Common myeloid progenitor, CD34-positive (primary cell): Measurements from ENCODE around the gene ZDHHC5.
A peak's percentile ranks its signal among the peaks of the same experiment; 100 is the strongest.
"Not testable (repeated sequence)": the region's sequence is repeated elsewhere in the genome, so short reads cannot be mapped to it uniquely, and the experiment has no call there.

ENCODE experiments used
- CTCF ChIA-PET: fragments of 350-600 bp; sonication (Branson Sonifier 250); formaldehyde crosslinking; loops from one replicate; lab custom pipeline; 2021; ENCODE audit warnings: antibody characterized with exemption; lab: Charles Lee
- POLR2A ChIA-PET: fragments of 350-600 bp; sonication (Branson Sonifier 250); formaldehyde crosslinking; loops from one replicate; lab custom pipeline; 2021; ENCODE audit warnings: antibody characterized with exemption; lab: Charles Lee
- DNase-seq, 3 donors: peaks; one replicate each; pipeline versions ENCODE4 v3.0.0 to v3.0.0-alpha.2; 2013
- H3K27ac ChIP-seq, 2 experiments: 1 replicate in 1 of 2; 2 replicates in 1 of 2; pipeline ENCODE4 v1.7.0; 2013; ENCODE audit warnings: inconsistent platforms in 2 of 2, low read length in 2 of 2, mild to moderate bottlenecking in 2 of 2, low read depth in 1 of 2, moderate library complexity in 1 of 2; ENCODE audit not compliant: severe bottlenecking in 2 of 2, insufficient read depth in 1 of 2, poor library complexity in 1 of 2
- H3K27me3 ChIP-seq, 5 experiments: replicated peaks in 2 of 5; 1 replicate in 3 of 5; 2 replicates in 2 of 5; pipeline versions ENCODE4 v1.6.1 to v1.7.0; 2013; ENCODE audit warnings: low read length in 4 of 5, mild to moderate bottlenecking in 2 of 5, moderate library complexity in 2 of 5, inconsistent platforms in 1 of 5; ENCODE audit not compliant: insufficient read depth in 5 of 5, control insufficient read depth in 4 of 5
- H3K36me3 ChIP-seq, 4 experiments: 1 replicate in 2 of 4; 2 replicates in 2 of 4; pipeline versions ENCODE4 v1.6.1 to v1.7.0; 2013; ENCODE audit warnings: low read length in 3 of 4, control low read depth in 1 of 4, mild to moderate bottlenecking in 1 of 4; ENCODE audit not compliant: control insufficient read depth in 4 of 4, insufficient read depth in 4 of 4
- H3K4me1 ChIP-seq, 4 experiments: 1 replicate in 3 of 4; 2 replicates in 1 of 4; pipeline versions ENCODE4 v1.6.1 to v1.7.1; 2013; ENCODE audit warnings: low read length in 3 of 4, mild to moderate bottlenecking in 3 of 4, control low read depth in 1 of 4, inconsistent platforms in 1 of 4, moderate library complexity in 1 of 4; ENCODE audit not compliant: control insufficient read depth in 4 of 4, insufficient read depth in 4 of 4; ENCODE audit errors: control extremely low read depth in 1 of 4
- H3K4me3 ChIP-seq, 7 experiments: 1 replicate in 4 of 7; 2 replicates in 3 of 7; pipeline versions ENCODE4 v1.5.1 to v1.7.0; 2013; ENCODE audit warnings: mild to moderate bottlenecking in 7 of 7, low read length in 6 of 7, moderate library complexity in 6 of 7, inconsistent platforms in 2 of 7, low read depth in 2 of 7, control low read depth in 1 of 7; ENCODE audit not compliant: insufficient read depth in 4 of 7, control insufficient read depth in 1 of 7; ENCODE audit errors: extremely low read depth in 1 of 7
- H3K9me3 ChIP-seq, 5 experiments: 1 replicate in 4 of 5; 2 replicates in 1 of 5; pipeline versions ENCODE4 v1.6.1 to v1.7.1; 2013; ENCODE audit warnings: low read length in 4 of 5, mild to moderate bottlenecking in 2 of 5, inconsistent platforms in 1 of 5, low read depth in 1 of 5, moderate library complexity in 1 of 5; ENCODE audit not compliant: control insufficient read depth in 4 of 5, insufficient read depth in 2 of 5; ENCODE audit errors: control extremely low read depth in 1 of 5
- WGBS: methylation state at CpG from one replicate; pipeline ENCODE4 v1.1.5; 2013; ENCODE audit not compliant: insufficient coverage; 5-methylcytosine and 5-hydroxymethylcytosine counted together

Gene ZDHHC5

GRCh38 chr11:57712256-57713150 lies 44.6 kb downstream of the ZDHHC5 start, which contains the start of gene TMX2:
TSS of gene TMX2 (plus strand) at chr11:57712593. CDS start at chr11:57712619, 26 bp downstream.
- Histone ChIP-seq H3K4me1 (peaks cover 18 to 28% (median 21%) of the 10 kb centered on the region in 4 experiments), H3K36me3 (peaks cover 0 to 5% (median 2%) of the 10 kb centered on the region in 4 experiments), H3K4me3 (peak within 1 kb of the TSS; percentile 79 to 100 (median 98)), H3K27me3 (no peaks in the 10 kb centered on the region), H3K9me3 (no peaks in the 10 kb centered on the region), H3K27ac (peak within 1 kb of the TSS; percentile 93 to 97)
- WGBS = 0% methylated on average over 51 of the region's 53 CpGs
- ChIA-PET CTCF (interaction anchor here (1.6 kb wide), 1 partner anchor 10 kb away, joined by 5 read pairs; no protein-coding TSS in a partner anchor), POLR2A (interaction anchor here (0.6 kb wide), 2 partner anchors 28 to 72 kb away, joined by 3 read pairs; no protein-coding TSS in a partner anchor)
- peak; percentile 99 to 100 (median 99) for DNase-seq

GRCh38 chr11:57713835-57714234 lies 45.9 kb downstream of the ZDHHC5 start:
- Histone ChIP-seq H3K27me3 (no peaks in the 10 kb centered on the region), H3K4me3 (peak overlapping the region in 5 of 7 experiments; percentile 79 to 100 (median 98)), H3K27ac (peak overlapping the region in 1 of 2 experiments; percentile 97), H3K9me3 (no peaks in the 10 kb centered on the region), H3K4me1 (peaks cover 18 to 28% (median 21%) of the 10 kb centered on the region in 4 experiments), H3K36me3 (peaks cover 2 to 10% (median 3%) of the 10 kb centered on the region in 4 experiments)
- 100% methylated on average over 1 of the region's 2 CpGs for WGBS
- ChIA-PET CTCF (interaction anchor here (0.6 to 2.0 kb wide), 6 partner anchors 8 to 810 kb away, joined by 3 to 7 read pairs (median 4); no protein-coding TSS in a partner anchor), POLR2A (no interaction called here)
- DNase-seq = no peak

GRCh38 chr11:57716726-57717125 lies 48.8 kb downstream of the ZDHHC5 start:
- WGBS = no CpG with 5 or more reads among the region's 34 CpGs
- CTCF ChIA-PET, DNase-seq, H3K4me3 ChIP-seq, H3K27ac ChIP-seq, POLR2A ChIA-PET, H3K9me3 ChIP-seq, H3K27me3 ChIP-seq: not testable (repeated sequence)
- peaks cover 0 to 20% (median 8%) of the 10 kb centered on the region in 4 experiments for H3K36me3 ChIP-seq
- peaks cover 11 to 17% (median 14%) of the 10 kb centered on the region in 4 experiments for H3K4me1 ChIP-seq

- WGBS = 100% methylated on average over 1 of the region's 2 CpGs
- DNase-seq = no peak
- ChIA-PET CTCF (interaction anchor here (1.2 to 2.1 kb wide), 2 partner anchors 13 to 18 kb away, joined by 3 to 4 read pairs; no protein-coding TSS in a partner anchor), POLR2A (no interaction called here)
- Histone ChIP-seq H3K4me3 (no peak overlapping the region), H3K9me3 (no peaks in the 10 kb centered on the region), H3K27ac (no peak overlapping the region), H3K36me3 (peaks cover 3 to 14% (median 6%) of the 10 kb centered on the region in 4 experiments), H3K4me1 (peaks cover 0 to 3% (median 0%) of the 10 kb centered on the region in 4 experiments), H3K27me3 (no peaks in the 10 kb centered on the region)
Measured at GRCh38 chr11:57727185-57727584, 59.3 kb downstream of the ZDHHC5 start.

- 100% methylated on average over 3 of the region's 7 CpGs for WGBS
- Histone ChIP-seq H3K27me3 (no peaks in the 10 kb centered on the region), H3K27ac (no peak overlapping the region), H3K9me3 (no peaks in the 10 kb centered on the region), H3K4me3 (no peak overlapping the region), H3K36me3 (peaks cover 3 to 14% (median 6%) of the 10 kb centered on the region in 4 experiments), H3K4me1 (peaks cover 0 to 3% (median 0%) of the 10 kb centered on the region in 4 experiments)
- CTCF ChIA-PET = interaction anchor here (1.4 to 2.1 kb wide), 3 partner anchors 8 to 16 kb away, joined by 4 to 7 read pairs (median 4); no protein-coding TSS in a partner anchor
- no peak for DNase-seq
- POLR2A ChIA-PET = no interaction called here
Measured at GRCh38 chr11:57728829-57729228, 60.9 kb downstream of the ZDHHC5 start.

GRCh38 chr11:57729479-57729878 lies 61.6 kb downstream of the ZDHHC5 start:
- WGBS = 100% methylated on average over 2 of the region's 7 CpGs
- POLR2A ChIA-PET = interaction anchor here (0.6 kb wide), 1 partner anchor 62 kb away, joined by 3 read pairs; no protein-coding TSS in a partner anchor

More at GRCh38 chr11:57729479-57729878, 61.6 kb downstream of the ZDHHC5 start:
- no peak for DNase-seq
- Histone ChIP-seq H3K27ac (no peak overlapping the region), H3K9me3 (no peaks in the 10 kb centered on the region), H3K4me3 (no peak overlapping the region), H3K27me3 (no peaks in the 10 kb centered on the region), H3K36me3 (peaks cover 3 to 15% (median 7%) of the 10 kb centered on the region in 4 experiments), H3K4me1 (peaks cover 0 to 3% (median 0%) of the 10 kb centered on the region in 4 experiments)
- CTCF ChIA-PET = interaction anchor here (1.7 to 2.1 kb wide), 2 partner anchors 15 to 16 kb away, joined by 4 to 7 read pairs; no protein-coding TSS in a partner anchor
